GM18907 (cell line): ENCODE data around the gene AUTS2.

Experiments used
- ATAC-seq: cut with Tn5 transposase; IDR thresholded peaks from one replicate; pipeline ENCODE4 v1.9.1; 2021; ENCODE audit warnings: mild to moderate bottlenecking, moderate library complexity; ENCODE audit not compliant: unreplicated experiment

The AUTS2 gene

GRCh38 chr7:70143075-70144044 lies 545.1 kb downstream of the AUTS2 start:
- ATAC-seq = no peak

GRCh38 chr7:70148997-70149396 lies 550.7 kb downstream of the AUTS2 start:
- no peak for ATAC-seq

GRCh38 chr7:70152313-70152712 lies 554.0 kb downstream of the AUTS2 start:
- no peak for ATAC-seq

- ATAC-seq = no peak
Measured at GRCh38 chr7:70153933-70154332, 555.7 kb downstream of the AUTS2 start.

GRCh38 chr7:70154521-70155180 lies 556.4 kb downstream of the AUTS2 start:
- ATAC-seq = no peak

- ATAC-seq = no peak
Measured at GRCh38 chr7:70156057-70156456, 557.8 kb downstream of the AUTS2 start.

- no peak for ATAC-seq
Measured at GRCh38 chr7:70159121-70159520, 560.8 kb downstream of the AUTS2 start.

GRCh38 chr7:70165477-70166170 lies 567.3 kb downstream of the AUTS2 start:
- ATAC-seq = no peak

- no peak for ATAC-seq
Measured at GRCh38 chr7:70171369-70171920, 573.2 kb downstream of the AUTS2 start.

- no peak for ATAC-seq
Measured at GRCh38 chr7:70177166-70177565, 578.9 kb downstream of the AUTS2 start.

- ATAC-seq = no peak
Measured at GRCh38 chr7:70178211-70178610, 579.9 kb downstream of the AUTS2 start.

GRCh38 chr7:70178787-70179186 lies 580.5 kb downstream of the AUTS2 start:
- no peak for ATAC-seq

GRCh38 chr7:70182521-70182920 lies 584.2 kb downstream of the AUTS2 start:
- ATAC-seq = no peak

GRCh38 chr7:70183278-70183677 lies 585.0 kb downstream of the AUTS2 start:
- ATAC-seq = no peak

- ATAC-seq = no peak
Measured at GRCh38 chr7:70188901-70189650, 590.8 kb downstream of the AUTS2 start.

GRCh38 chr7:70189776-70190175 lies 591.5 kb downstream of the AUTS2 start:
- ATAC-seq = no peak

GRCh38 chr7:70190281-70190680 lies 592.0 kb downstream of the AUTS2 start:
- ATAC-seq = no peak

- no peak for ATAC-seq
Measured at GRCh38 chr7:70193514-70193913, 595.2 kb downstream of the AUTS2 start.

- no peak for ATAC-seq
Measured at GRCh38 chr7:70208236-70209063, 610.2 kb downstream of the AUTS2 start.
